HEK293 (cell line): Measurements from ENCODE around the gene PMP22.

Experiments used
- BCL11A ChIP-seq: fragments of 450-650 bp; formaldehyde crosslinking; IDR thresholded peaks from 2 replicates; pipeline ENCODE4 v1.5.1; 2016; ENCODE audit warnings: low read depth, missing biosample characterization, missing genetic modification characterization
- GLI2 ChIP-seq: fragments of 450-650 bp; formaldehyde crosslinking; IDR thresholded peaks from 2 replicates; pipeline ENCODE4; 2017; ENCODE audit warnings: missing biosample characterization, missing genetic modification characterization, low read depth, borderline replicate concordance
- GLI4 ChIP-seq: fragments of 450-650 bp; formaldehyde crosslinking; IDR thresholded peaks from 2 replicates; pipeline ENCODE4 v1.5.1; 2016; ENCODE audit warnings: missing biosample characterization, missing genetic modification characterization
- GLIS1 ChIP-seq: fragments of 450-650 bp; formaldehyde crosslinking; IDR thresholded peaks from 2 replicates; pipeline ENCODE4 v1.5.1; 2016; ENCODE audit warnings: missing biosample characterization, missing genetic modification characterization
- GLIS2 ChIP-seq: fragments of 450-650 bp; formaldehyde crosslinking; IDR thresholded peaks from 2 replicates; pipeline ENCODE4 v1.5.1; 2016; ENCODE audit warnings: missing biosample characterization, missing genetic modification characterization
- HOXC10 ChIP-seq: sonication (generic); formaldehyde crosslinking; IDR thresholded peaks from 2 replicates; pipeline ENCODE4 v1.8.1; 2023; ENCODE audit warnings: mild to moderate bottlenecking, missing genetic modification reagents
- INSM2 ChIP-seq: fragments of 450-650 bp; formaldehyde crosslinking; IDR thresholded peaks from 2 replicates; pipeline ENCODE4 v1.5.1; 2016; ENCODE audit warnings: missing biosample characterization, missing genetic modification characterization
- KLF1 ChIP-seq: fragments of 450-650 bp; formaldehyde crosslinking; IDR thresholded peaks from 2 replicates; pipeline ENCODE4 v1.5.1; 2016; ENCODE audit warnings: missing biosample characterization, missing genetic modification characterization
- MYNN ChIP-seq: fragments of 450-650 bp; formaldehyde crosslinking; IDR thresholded peaks from 2 replicates; pipeline ENCODE4 v1.5.1; 2016; ENCODE audit warnings: missing biosample characterization, missing genetic modification characterization, borderline replicate concordance
- SCRT2 ChIP-seq: fragments of 450-650 bp; formaldehyde crosslinking; IDR thresholded peaks from 2 replicates; pipeline ENCODE4 v1.5.1; 2016; ENCODE audit warnings: missing biosample characterization, missing genetic modification characterization
- ZBTB17 ChIP-seq: fragments of 450-650 bp; formaldehyde crosslinking; IDR thresholded peaks from 2 replicates; pipeline ENCODE4 v1.5.1; 2016; ENCODE audit warnings: missing biosample characterization, missing genetic modification characterization
- ZEB2 ChIP-seq: fragments of 450-650 bp; formaldehyde crosslinking; IDR thresholded peaks from 2 replicates; pipeline ENCODE4 v1.5.1; 2016; ENCODE audit warnings: missing biosample characterization, missing genetic modification characterization
- ZFHX2 ChIP-seq: fragments of 450-650 bp; formaldehyde crosslinking; conservative IDR thresholded peaks from 2 replicates; pipeline ENCODE4 v1.5.1; 2016; ENCODE audit warnings: missing biosample characterization, missing genetic modification characterization
- ZNF121 ChIP-seq: fragments of 450-650 bp; formaldehyde crosslinking; IDR thresholded peaks from 2 replicates; pipeline ENCODE4 v1.5.1; 2016; ENCODE audit warnings: missing biosample characterization, missing genetic modification characterization
- ZNF146 ChIP-seq: fragments of 450-650 bp; formaldehyde crosslinking; IDR thresholded peaks from 2 replicates; pipeline ENCODE4 v1.5.1; 2016; ENCODE audit warnings: missing biosample characterization, missing genetic modification characterization
- ZNF16 ChIP-seq: fragments of 450-650 bp; formaldehyde crosslinking; IDR thresholded peaks from 2 replicates; pipeline ENCODE4 v1.5.1; 2016; ENCODE audit warnings: low read depth, missing biosample characterization, missing genetic modification characterization
- ZNF169 ChIP-seq: fragments of 450-650 bp; formaldehyde crosslinking; IDR thresholded peaks from 2 replicates; pipeline ENCODE4 v1.5.1; 2016; ENCODE audit warnings: missing biosample characterization, missing genetic modification characterization
- ZNF214 ChIP-seq: fragments of 450-650 bp; formaldehyde crosslinking; IDR thresholded peaks from 2 replicates; pipeline ENCODE4 v1.5.1; 2017; ENCODE audit warnings: missing biosample characterization, mild to moderate bottlenecking, missing genetic modification characterization, borderline replicate concordance
- ZNF221 ChIP-seq: fragments of 450-650 bp; formaldehyde crosslinking; IDR thresholded peaks from 2 replicates; pipeline ENCODE4 v1.5.1; 2017; ENCODE audit warnings: missing biosample characterization, missing genetic modification characterization, borderline replicate concordance
- ZNF335 ChIP-seq: fragments of 450-650 bp; formaldehyde crosslinking; conservative IDR thresholded peaks from 2 replicates; pipeline ENCODE4 v1.5.1; 2016; ENCODE audit warnings: missing biosample characterization, missing genetic modification characterization
- ZNF341 ChIP-seq: fragments of 450-650 bp; formaldehyde crosslinking; IDR thresholded peaks from 2 replicates; pipeline ENCODE4; 2016; ENCODE audit warnings: low read depth, missing biosample characterization, missing genetic modification characterization
- ZNF366 ChIP-seq: fragments of 450-650 bp; formaldehyde crosslinking; conservative IDR thresholded peaks from 2 replicates; pipeline ENCODE4 v1.5.1; 2016; ENCODE audit warnings: missing biosample characterization, missing genetic modification characterization
- ZNF426 ChIP-seq: fragments of 450-650 bp; formaldehyde crosslinking; IDR thresholded peaks from 2 replicates; pipeline ENCODE4 v1.5.1; 2017; ENCODE audit warnings: missing biosample characterization, missing genetic modification characterization, mild to moderate bottlenecking, inconsistent platforms, moderate library complexity
- ZNF514 ChIP-seq: fragments of 450-650 bp; formaldehyde crosslinking; IDR thresholded peaks from 2 replicates; pipeline ENCODE4 v1.5.1; 2016; ENCODE audit warnings: missing biosample characterization, missing genetic modification characterization
- ZNF555 ChIP-seq: fragments of 450-650 bp; formaldehyde crosslinking; conservative IDR thresholded peaks from 2 replicates; pipeline ENCODE4 v1.5.1; 2017; ENCODE audit warnings: missing biosample characterization, mild to moderate bottlenecking, missing genetic modification characterization, inconsistent platforms
- ZNF561 ChIP-seq: fragments of 450-650 bp; IDR thresholded peaks from 2 replicates; pipeline ENCODE4 v1.5.1; 2018; ENCODE audit warnings: missing biosample characterization, missing genetic modification characterization, borderline replicate concordance
- ZNF596 ChIP-seq: fragments of 450-650 bp; IDR thresholded peaks from 2 replicates; pipeline ENCODE4 v1.5.0; 2018; ENCODE audit warnings: missing biosample characterization, mild to moderate bottlenecking, missing genetic modification characterization, moderate library complexity
- ZNF624 ChIP-seq: fragments of 450-650 bp; formaldehyde crosslinking; IDR thresholded peaks from 2 replicates; pipeline ENCODE4 v1.5.1; 2017; ENCODE audit warnings: missing biosample characterization, missing genetic modification characterization
- ZNF747 ChIP-seq: fragments of 450-650 bp; formaldehyde crosslinking; IDR thresholded peaks from 2 replicates; pipeline ENCODE4 v1.5.1; 2016; ENCODE audit warnings: missing biosample characterization, missing genetic modification characterization
- ZNF76 ChIP-seq: fragments of 450-650 bp; formaldehyde crosslinking; IDR thresholded peaks from 2 replicates; pipeline ENCODE4; 2016; ENCODE audit warnings: low read depth, missing biosample characterization, missing genetic modification characterization, borderline replicate concordance
- ZNF776 ChIP-seq: fragments of 450-650 bp; formaldehyde crosslinking; IDR thresholded peaks from 2 replicates; pipeline ENCODE4 v1.5.0; 2017; ENCODE audit warnings: missing biosample characterization, missing genetic modification characterization, borderline replicate concordance
- ZNF777 ChIP-seq: fragments of 450-650 bp; formaldehyde crosslinking; IDR thresholded peaks from 2 replicates; pipeline ENCODE4 v1.5.1; 2017; ENCODE audit warnings: missing biosample characterization, missing genetic modification characterization, borderline replicate concordance
- ZNF785 ChIP-seq: fragments of 450-650 bp; formaldehyde crosslinking; IDR thresholded peaks from 2 replicates; pipeline ENCODE4 v1.5.1; 2016; ENCODE audit warnings: missing biosample characterization, missing genetic modification characterization
- ZNF792 ChIP-seq: fragments of 450-650 bp; formaldehyde crosslinking; IDR thresholded peaks from 2 replicates; pipeline ENCODE4 v1.5.1; 2016; ENCODE audit warnings: missing biosample characterization, missing genetic modification characterization
- ZNF843 ChIP-seq: fragments of 450-650 bp; formaldehyde crosslinking; IDR thresholded peaks from 2 replicates; pipeline ENCODE4 v1.5.1; 2016; ENCODE audit warnings: missing biosample characterization, missing genetic modification characterization
- ZSCAN18 ChIP-seq: fragments of 450-650 bp; formaldehyde crosslinking; IDR thresholded peaks from 2 replicates; pipeline ENCODE4 v1.5.1; 2016; ENCODE audit warnings: missing biosample characterization, missing genetic modification characterization
- ZSCAN23 ChIP-seq: fragments of 450-650 bp; formaldehyde crosslinking; IDR thresholded peaks from 2 replicates; pipeline ENCODE4 v1.5.1; 2016; ENCODE audit warnings: missing biosample characterization, missing genetic modification characterization

Gene PMP22

GRCh38 chr17:15262291-15263205 is 2.6 kb downstream of the PMP22 start (continued):
- TF ChIP-seq ZNF121 (tag by site-specific recombination), result no peak
- TF ChIP-seq GLIS1, result peak; percentile 67
- TF ChIP-seq HOXC10, result no peak
- no peak; the same call in 1 of the 2 replicates for TF ChIP-seq ZNF76 (tag by site-specific recombination)
- no peak for TF ChIP-seq SCRT2
- TF ChIP-seq ZNF776 (tag by site-specific recombination), result no peak
- no peak for TF ChIP-seq ZNF16 (tag by site-specific recombination)
- no peak for TF ChIP-seq ZNF169 (tag by site-specific recombination)
- no peak for TF ChIP-seq ZNF792
- TF ChIP-seq ZNF555 (tag by site-specific recombination), result no peak
- TF ChIP-seq GLIS2 (tag by site-specific recombination), result peak; percentile 88
- peak; percentile 65; the same call in 1 of the 2 replicates for TF ChIP-seq ZFHX2 (tag by site-specific recombination)
- TF ChIP-seq GLI4 (tag by site-specific recombination), result no peak
- TF ChIP-seq ZNF335 (tag by site-specific recombination), result peak; percentile 87
- TF ChIP-seq ZNF146 (tag by site-specific recombination), result no peak
- peak; percentile 99 for TF ChIP-seq KLF1 (tag by site-specific recombination)
- TF ChIP-seq ZNF843 (tag by site-specific recombination), result no peak
- TF ChIP-seq ZNF785 (tag by site-specific recombination), result no peak
- TF ChIP-seq ZNF561 (tag by site-specific recombination), result no peak; the same call in 1 of the 2 replicates
- TF ChIP-seq ZNF221 (tag by site-specific recombination), result no peak
- TF ChIP-seq ZNF596, result no peak
- no peak for TF ChIP-seq BCL11A (tag by site-specific recombination)
- peak; percentile 58 for TF ChIP-seq ZNF366 (tag by site-specific recombination)
- no peak for TF ChIP-seq ZNF426 (tag by site-specific recombination)
- TF ChIP-seq ZBTB17 (tag by site-specific recombination), result no peak
- TF ChIP-seq MYNN (tag by site-specific recombination), result no peak
- no peak for TF ChIP-seq INSM2 (tag by site-specific recombination)
- peak; percentile 64 for TF ChIP-seq ZNF341 (tag by site-specific recombination)
- TF ChIP-seq GLI2 (tag by site-specific recombination), result no peak
- no peak for TF ChIP-seq ZNF624 (tag by site-specific recombination)
- TF ChIP-seq ZNF514 (tag by site-specific recombination), result no peak
- no peak for TF ChIP-seq ZSCAN23
- TF ChIP-seq ZNF777 (tag by site-specific recombination), result no peak
- no peak for TF ChIP-seq ZNF747 (tag by site-specific recombination)
- TF ChIP-seq ZNF214 (tag by site-specific recombination), result no peak
- TF ChIP-seq ZSCAN18 (tag by site-specific recombination), result no peak
- TF ChIP-seq ZEB2 (tag by site-specific recombination), result no peak
